HepG2 (cell line): ENCODE results near the gene CTIF. TPM values are rescaled to one million over a fixed set of nuclear protein-coding genes. Genes with fewer than 3 reads are reported as not detected.

ENCODE experiments used
- EED ChIP-seq: sonication (generic); formaldehyde crosslinking; IDR thresholded peaks from 2 replicates; pipeline ENCODE4 v1.5.0; 2020; ENCODE audit warnings: mild to moderate bottlenecking, missing genetic modification reagents
- GFI1 ChIP-seq: sonication (generic); formaldehyde crosslinking; IDR thresholded peaks from 2 replicates; pipeline ENCODE4 v1.5.0; 2020; ENCODE audit warnings: missing genetic modification reagents, mild to moderate bottlenecking, borderline replicate concordance
- HMG20A ChIP-seq: IDR thresholded peaks from 2 replicates; pipeline ENCODE4 v1.6.1; 2016; ENCODE audit warnings: borderline replicate concordance
- KAT7 ChIP-seq: IDR thresholded peaks from 2 replicates; pipeline ENCODE4 v1.6.1; 2018; ENCODE audit warnings: borderline replicate concordance, missing compliant biosample characterization
- RAD21 ChIP-seq: fragments of 450-650 bp; formaldehyde crosslinking; IDR thresholded peaks from 2 replicates; pipeline ENCODE4 v1.5.0; 2020; ENCODE audit warnings: mild to moderate bottlenecking
- RORA ChIP-seq: sonication (generic); formaldehyde crosslinking; IDR thresholded peaks from 2 replicates; pipeline ENCODE4 v1.5.0; 2020; ENCODE audit warnings: mild to moderate bottlenecking, missing genetic modification reagents, moderate library complexity
- TAF1 ChIP-seq: sonication (generic); formaldehyde crosslinking; IDR thresholded peaks from 2 replicates; pipeline ENCODE4 v1.4.0; 2020; ENCODE audit warnings: missing genetic modification reagents
- TBX2 ChIP-seq: sonication (generic); formaldehyde crosslinking; IDR thresholded peaks from 2 replicates; pipeline ENCODE4 v1.5.0; 2020; ENCODE audit warnings: missing genetic modification reagents, mild to moderate bottlenecking, borderline replicate concordance
- TBX3 ChIP-seq: fragments of 450-650 bp; IDR thresholded peaks from 2 replicates; pipeline ENCODE4 v1.6.1; 2017; ENCODE audit warnings: antibody characterized with exemption, mild to moderate bottlenecking, inconsistent platforms, borderline replicate concordance
- TGIF2 ChIP-seq: IDR thresholded peaks from 2 replicates; pipeline ENCODE4 v1.6.1; 2016; ENCODE audit warnings: control low read depth, missing compliant biosample characterization
- ZNF317 ChIP-seq: sonication (generic); formaldehyde crosslinking; IDR thresholded peaks from 2 replicates; pipeline ENCODE4 v1.5.0; 2020; ENCODE audit warnings: mild to moderate bottlenecking, missing genetic modification reagents
- ZNF501 ChIP-seq: sonication (generic); formaldehyde crosslinking; IDR thresholded peaks from 2 replicates; pipeline ENCODE4 v1.5.1; 2020; ENCODE audit warnings: mild to moderate bottlenecking, moderate library complexity, missing genetic modification reagents
- ZNF598 ChIP-seq: sonication (generic); formaldehyde crosslinking; IDR thresholded peaks from 2 replicates; pipeline ENCODE4 v1.5.1; 2020; ENCODE audit warnings: mild to moderate bottlenecking, missing genetic modification reagents, borderline replicate concordance
- polyA plus RNA-seq, 8 experiments: library from polyadenylated mRNA; depleted of rRNA in 3 of 8; stranded (reverse) in 7 of 8; unstranded in 1 of 8; fragments of >200 nt; fragmentation: Illumina TruSeq in 4 of 8; extraction: Trizol in 4 of 8; gene quantifications; 2 replicates each; pipeline versions ENCODE4 v1.2.1 to v1.2.3, GENCODE V29; 2011 to 2016; ENCODE audit warnings: low read depth in 4 of 8, missing spikeins in 1 of 8, mixed read lengths in 1 of 8; ENCODE audit not compliant: insufficient read depth in 1 of 8
- total RNA-seq, 5 experiments: library from RNA; depleted of rRNA; stranded (reverse); fragments of >200 nt; fragmentation: Illumina TruSeq; extraction: Trizol; gene quantifications; 2 replicates each; pipeline ENCODE4 v1.2.3, GENCODE V29; 2016; ENCODE audit warnings: low read depth in 1 of 5
- TF ChIP-seq, protein P1 (sequence below): sonication (generic); formaldehyde crosslinking; IDR thresholded peaks from 2 replicates; pipeline ENCODE4 v1.4.0; 2020; ENCODE audit warnings: missing genetic modification reagents
- TF ChIP-seq, protein P2 (sequence below): sonication (generic); formaldehyde crosslinking; IDR thresholded peaks from 2 replicates; pipeline ENCODE4 v1.5.1; 2020; ENCODE audit warnings: mild to moderate bottlenecking, missing genetic modification reagents, moderate library complexity
- TF ChIP-seq, protein P3 (sequence below): sonication (generic); formaldehyde crosslinking; IDR thresholded peaks from 2 replicates; pipeline ENCODE4 v1.5.1; 2020; ENCODE audit warnings: mild to moderate bottlenecking, missing genetic modification reagents, borderline replicate concordance
- TF ChIP-seq, protein P4 (sequence below): conservative IDR thresholded peaks from 2 replicates; pipeline ENCODE4 v1.6.1; 2018; ENCODE audit warnings: missing genetic modification reagents

Gene CTIF
- total and polyA plus RNA-seq, 2 of the 13 experiments (the other 11 are each of a cell fraction or from before 2014, with no cell fraction given) = 18.2 to 28.0 TPM

DNA sequence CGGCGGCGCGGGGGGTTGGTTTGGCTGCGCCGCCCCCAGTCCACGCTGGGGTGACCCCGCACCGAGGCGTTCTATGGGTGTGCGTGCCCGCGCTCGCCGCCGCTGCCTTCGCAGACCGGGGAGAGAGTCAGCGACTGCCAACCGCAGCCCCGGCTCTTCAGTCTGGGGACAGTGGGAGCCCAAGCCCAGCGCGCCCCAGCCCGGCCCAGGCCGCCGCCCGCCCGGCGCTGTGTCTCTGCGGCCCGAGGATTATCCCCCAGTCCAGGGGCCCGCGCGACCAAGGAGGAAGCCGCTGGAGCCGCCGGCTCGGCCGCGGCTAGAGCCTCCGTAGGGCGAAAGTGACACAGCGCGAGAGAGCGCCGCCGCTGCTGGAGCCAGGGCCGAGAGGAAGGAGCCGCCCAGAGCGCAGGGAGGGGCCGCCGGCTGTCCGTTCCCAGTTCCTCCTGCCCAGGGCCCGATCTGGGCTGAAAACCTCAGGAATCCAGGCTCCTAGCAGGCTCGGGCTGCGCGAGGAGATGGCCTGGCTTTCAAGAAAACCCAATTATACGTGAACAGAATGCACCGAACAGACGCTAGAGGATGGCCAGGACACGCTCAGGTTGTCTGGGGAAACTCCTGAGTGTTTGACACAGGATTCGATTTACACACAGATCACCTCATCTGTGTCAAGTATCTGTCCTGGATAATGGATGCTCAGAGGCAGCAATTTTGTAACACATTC, 2.4 kb downstream of the CTIF start (continued):
- TF ChIP-seq, protein P1, sequence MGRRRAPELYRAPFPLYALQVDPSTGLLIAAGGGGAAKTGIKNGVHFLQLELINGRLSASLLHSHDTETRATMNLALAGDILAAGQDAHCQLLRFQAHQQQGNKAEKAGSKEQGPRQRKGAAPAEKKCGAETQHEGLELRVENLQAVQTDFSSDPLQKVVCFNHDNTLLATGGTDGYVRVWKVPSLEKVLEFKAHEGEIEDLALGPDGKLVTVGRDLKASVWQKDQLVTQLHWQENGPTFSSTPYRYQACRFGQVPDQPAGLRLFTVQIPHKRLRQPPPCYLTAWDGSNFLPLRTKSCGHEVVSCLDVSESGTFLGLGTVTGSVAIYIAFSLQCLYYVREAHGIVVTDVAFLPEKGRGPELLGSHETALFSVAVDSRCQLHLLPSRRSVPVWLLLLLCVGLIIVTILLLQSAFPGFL (CRISPR knock-in tag) = no peak
- TF ChIP-seq TAF1 (CRISPR knock-in tag) = peak; percentile 36
- 0 out of 2 replicates have a peak, but pooled peaks have one; percentile 4 for TF ChIP-seq RAD21 (CRISPR knock-in tag)
- no peak; the same call in 1 of the 2 replicates for TF ChIP-seq RORA (CRISPR knock-in tag)
- TF ChIP-seq TBX2 (CRISPR knock-in tag) = no peak; the same call in 1 of the 2 replicates
- TF ChIP-seq, protein P2, sequence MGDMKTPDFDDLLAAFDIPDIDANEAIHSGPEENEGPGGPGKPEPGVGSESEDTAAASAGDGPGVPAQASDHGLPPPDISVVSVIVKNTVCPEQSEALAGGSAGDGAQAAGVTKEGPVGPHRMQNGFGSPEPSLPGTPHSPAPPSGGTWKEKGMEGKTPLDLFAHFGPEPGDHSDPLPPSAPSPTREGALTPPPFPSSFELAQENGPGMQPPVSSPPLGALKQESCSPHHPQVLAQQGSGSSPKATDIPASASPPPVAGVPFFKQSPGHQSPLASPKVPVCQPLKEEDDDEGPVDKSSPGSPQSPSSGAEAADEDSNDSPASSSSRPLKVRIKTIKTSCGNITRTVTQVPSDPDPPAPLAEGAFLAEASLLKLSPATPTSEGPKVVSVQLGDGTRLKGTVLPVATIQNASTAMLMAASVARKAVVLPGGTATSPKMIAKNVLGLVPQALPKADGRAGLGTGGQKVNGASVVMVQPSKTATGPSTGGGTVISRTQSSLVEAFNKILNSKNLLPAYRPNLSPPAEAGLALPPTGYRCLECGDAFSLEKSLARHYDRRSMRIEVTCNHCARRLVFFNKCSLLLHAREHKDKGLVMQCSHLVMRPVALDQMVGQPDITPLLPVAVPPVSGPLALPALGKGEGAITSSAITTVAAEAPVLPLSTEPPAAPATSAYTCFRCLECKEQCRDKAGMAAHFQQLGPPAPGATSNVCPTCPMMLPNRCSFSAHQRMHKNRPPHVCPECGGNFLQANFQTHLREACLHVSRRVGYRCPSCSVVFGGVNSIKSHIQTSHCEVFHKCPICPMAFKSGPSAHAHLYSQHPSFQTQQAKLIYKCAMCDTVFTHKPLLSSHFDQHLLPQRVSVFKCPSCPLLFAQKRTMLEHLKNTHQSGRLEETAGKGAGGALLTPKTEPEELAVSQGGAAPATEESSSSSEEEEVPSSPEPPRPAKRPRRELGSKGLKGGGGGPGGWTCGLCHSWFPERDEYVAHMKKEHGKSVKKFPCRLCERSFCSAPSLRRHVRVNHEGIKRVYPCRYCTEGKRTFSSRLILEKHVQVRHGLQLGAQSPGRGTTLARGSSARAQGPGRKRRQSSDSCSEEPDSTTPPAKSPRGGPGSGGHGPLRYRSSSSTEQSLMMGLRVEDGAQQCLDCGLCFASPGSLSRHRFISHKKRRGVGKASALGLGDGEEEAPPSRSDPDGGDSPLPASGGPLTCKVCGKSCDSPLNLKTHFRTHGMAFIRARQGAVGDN (CRISPR knock-in tag) = peak; percentile 77
- TF ChIP-seq GFI1 (CRISPR knock-in tag) = no peak
- TF ChIP-seq, protein P3, sequence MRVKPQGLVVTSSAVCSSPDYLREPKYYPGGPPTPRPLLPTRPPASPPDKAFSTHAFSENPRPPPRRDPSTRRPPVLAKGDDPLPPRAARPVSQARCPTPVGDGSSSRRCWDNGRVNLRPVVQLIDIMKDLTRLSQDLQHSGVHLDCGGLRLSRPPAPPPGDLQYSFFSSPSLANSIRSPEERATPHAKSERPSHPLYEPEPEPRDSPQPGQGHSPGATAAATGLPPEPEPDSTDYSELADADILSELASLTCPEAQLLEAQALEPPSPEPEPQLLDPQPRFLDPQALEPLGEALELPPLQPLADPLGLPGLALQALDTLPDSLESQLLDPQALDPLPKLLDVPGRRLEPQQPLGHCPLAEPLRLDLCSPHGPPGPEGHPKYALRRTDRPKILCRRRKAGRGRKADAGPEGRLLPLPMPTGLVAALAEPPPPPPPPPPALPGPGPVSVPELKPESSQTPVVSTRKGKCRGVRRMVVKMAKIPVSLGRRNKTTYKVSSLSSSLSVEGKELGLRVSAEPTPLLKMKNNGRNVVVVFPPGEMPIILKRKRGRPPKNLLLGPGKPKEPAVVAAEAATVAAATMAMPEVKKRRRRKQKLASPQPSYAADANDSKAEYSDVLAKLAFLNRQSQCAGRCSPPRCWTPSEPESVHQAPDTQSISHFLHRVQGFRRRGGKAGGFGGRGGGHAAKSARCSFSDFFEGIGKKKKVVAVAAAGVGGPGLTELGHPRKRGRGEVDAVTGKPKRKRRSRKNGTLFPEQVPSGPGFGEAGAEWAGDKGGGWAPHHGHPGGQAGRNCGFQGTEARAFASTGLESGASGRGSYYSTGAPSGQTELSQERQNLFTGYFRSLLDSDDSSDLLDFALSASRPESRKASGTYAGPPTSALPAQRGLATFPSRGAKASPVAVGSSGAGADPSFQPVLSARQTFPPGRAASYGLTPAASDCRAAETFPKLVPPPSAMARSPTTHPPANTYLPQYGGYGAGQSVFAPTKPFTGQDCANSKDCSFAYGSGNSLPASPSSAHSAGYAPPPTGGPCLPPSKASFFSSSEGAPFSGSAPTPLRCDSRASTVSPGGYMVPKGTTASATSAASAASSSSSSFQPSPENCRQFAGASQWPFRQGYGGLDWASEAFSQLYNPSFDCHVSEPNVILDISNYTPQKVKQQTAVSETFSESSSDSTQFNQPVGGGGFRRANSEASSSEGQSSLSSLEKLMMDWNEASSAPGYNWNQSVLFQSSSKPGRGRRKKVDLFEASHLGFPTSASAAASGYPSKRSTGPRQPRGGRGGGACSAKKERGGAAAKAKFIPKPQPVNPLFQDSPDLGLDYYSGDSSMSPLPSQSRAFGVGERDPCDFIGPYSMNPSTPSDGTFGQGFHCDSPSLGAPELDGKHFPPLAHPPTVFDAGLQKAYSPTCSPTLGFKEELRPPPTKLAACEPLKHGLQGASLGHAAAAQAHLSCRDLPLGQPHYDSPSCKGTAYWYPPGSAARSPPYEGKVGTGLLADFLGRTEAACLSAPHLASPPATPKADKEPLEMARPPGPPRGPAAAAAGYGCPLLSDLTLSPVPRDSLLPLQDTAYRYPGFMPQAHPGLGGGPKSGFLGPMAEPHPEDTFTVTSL (CRISPR knock-in tag) = no peak
- TF ChIP-seq, protein P4, sequence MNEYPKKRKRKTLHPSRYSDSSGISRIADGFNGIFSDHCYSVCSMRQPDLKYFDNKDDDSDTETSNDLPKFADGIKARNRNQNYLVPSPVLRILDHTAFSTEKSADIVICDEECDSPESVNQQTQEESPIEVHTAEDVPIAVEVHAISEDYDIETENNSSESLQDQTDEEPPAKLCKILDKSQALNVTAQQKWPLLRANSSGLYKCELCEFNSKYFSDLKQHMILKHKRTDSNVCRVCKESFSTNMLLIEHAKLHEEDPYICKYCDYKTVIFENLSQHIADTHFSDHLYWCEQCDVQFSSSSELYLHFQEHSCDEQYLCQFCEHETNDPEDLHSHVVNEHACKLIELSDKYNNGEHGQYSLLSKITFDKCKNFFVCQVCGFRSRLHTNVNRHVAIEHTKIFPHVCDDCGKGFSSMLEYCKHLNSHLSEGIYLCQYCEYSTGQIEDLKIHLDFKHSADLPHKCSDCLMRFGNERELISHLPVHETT (CRISPR knock-in tag) = no peak
- TF ChIP-seq ZNF317 (CRISPR knock-in tag) = no peak
- peak; percentile 51; the same call in 1 of the 2 replicates for TF ChIP-seq ZNF501 (CRISPR knock-in tag)
- TF ChIP-seq EED (CRISPR knock-in tag) = no peak
- no peak for TF ChIP-seq TBX3
- TF ChIP-seq HMG20A (CRISPR knock-in tag) = no peak
- TF ChIP-seq KAT7 (CRISPR knock-in tag) = no peak; the same call in 1 of the 2 replicates
- TF ChIP-seq ZNF598 = no peak
- peak; percentile 11; the same call in 1 of the 2 replicates for TF ChIP-seq TGIF2
